Chondrocyte (in vitro differentiated cells): Measurements from ENCODE around the gene SMARCAL1. TPM values are rescaled to one million over a fixed set of nuclear protein-coding genes. Genes with fewer than 3 reads are reported as not detected.

Experiments
- DNase-seq: peaks from one replicate; pipeline ENCODE4 v3.0.0; 2021; ENCODE audit warnings: mixed read lengths, low spot score
- H3K27ac Mint-ChIP-seq: one replicate; pipeline ENCODE4 v1.8.0; 2021; ENCODE audit warnings: mild to moderate bottlenecking, moderate library complexity, mixed read lengths; ENCODE audit not compliant: unreplicated experiment
- H3K27me3 Mint-ChIP-seq: 2 replicates; pipeline ENCODE4 v1.8.0; 2021; ENCODE audit warnings: low read depth, mixed read lengths
- H3K36me3 Mint-ChIP-seq: 2 replicates; pipeline ENCODE4 v1.8.0; 2021; ENCODE audit warnings: low read depth, mixed read lengths
- H3K4me1 Mint-ChIP-seq: 2 replicates; pipeline ENCODE4 v1.8.0; 2021; ENCODE audit warnings: low read depth, mild to moderate bottlenecking, mixed read lengths
- H3K4me3 Mint-ChIP-seq: one replicate; pipeline ENCODE4 v1.8.0; 2021; ENCODE audit warnings: mild to moderate bottlenecking, moderate library complexity, mixed read lengths; ENCODE audit not compliant: unreplicated experiment
- H3K9me3 Mint-ChIP-seq: 2 replicates; pipeline ENCODE4 v1.8.0; 2021; ENCODE audit warnings: low read depth, mixed read lengths
- CTCF ChIP-seq: fragments of 200-600 bp; sonication (generic); IDR thresholded peaks from 2 replicates; pipeline ENCODE4 v1.5.0; 2021; ENCODE audit warnings: antibody characterized with exemption, mild to moderate bottlenecking, moderate library complexity
- total RNA-seq: library from RNA; stranded (reverse); gene quantifications from 3 replicates; pipeline ENCODE4 v1.2.1, GENCODE V29; 2021

SMARCAL1 gene
- total RNA-seq, 1 donor from 2014 or later = 26.3 TPM

- Mint-ChIP-seq H3K27ac (no peak overlapping the region), H3K4me1 (peaks cover 20% of the 10 kb centered on the region), H3K36me3 (peaks cover 44% of the 10 kb centered on the region), H3K4me3 (no peak overlapping the region), H3K9me3 (no peaks in the 10 kb centered on the region), H3K27me3 (no peaks in the 10 kb centered on the region)
- no peak for TF ChIP-seq CTCF
- no peak for DNase-seq
Measured at GRCh38 chr2:216425008-216425787, 12.9 kb downstream of the SMARCAL1 start.

GRCh38 chr2:216426166-216426777 is 14.0 kb downstream of the SMARCAL1 start:
- H3K4me3 Mint-ChIP-seq = no peak overlapping the region
- H3K36me3 Mint-ChIP-seq = peaks cover 47% of the 10 kb centered on the region
- peaks cover 20% of the 10 kb centered on the region for H3K4me1 Mint-ChIP-seq
- no peaks in the 10 kb centered on the region for H3K9me3 Mint-ChIP-seq
- no peak for TF ChIP-seq CTCF
- DNase-seq = no peak
- H3K27ac Mint-ChIP-seq = peak overlapping the region; percentile 90
- H3K27me3 Mint-ChIP-seq = no peaks in the 10 kb centered on the region

- DNase-seq = no peak
- Mint-ChIP-seq H3K4me3 (no peak overlapping the region), H3K27ac (peak overlapping the region; percentile 90), H3K9me3 (no peaks in the 10 kb centered on the region), H3K27me3 (no peaks in the 10 kb centered on the region), H3K36me3 (peaks cover 47% of the 10 kb centered on the region), H3K4me1 (peaks cover 20% of the 10 kb centered on the region)
- no peak for TF ChIP-seq CTCF
Measured at GRCh38 chr2:216426938-216427337, 14.7 kb downstream of the SMARCAL1 start.

- peak overlapping the region; percentile 68 for H3K27ac Mint-ChIP-seq
- no peak overlapping the region for H3K4me3 Mint-ChIP-seq
- no peak for TF ChIP-seq CTCF
- peaks cover 20% of the 10 kb centered on the region for H3K4me1 Mint-ChIP-seq
- H3K36me3 Mint-ChIP-seq = peaks cover 46% of the 10 kb centered on the region
- no peak for DNase-seq
- H3K27me3 Mint-ChIP-seq = no peaks in the 10 kb centered on the region
- no peaks in the 10 kb centered on the region for H3K9me3 Mint-ChIP-seq
Measured at GRCh38 chr2:216428618-216429350, 16.5 kb downstream of the SMARCAL1 start.

GRCh38 chr2:216429428-216429827 is 17.1 kb downstream of the SMARCAL1 start:
- no peaks in the 10 kb centered on the region for H3K9me3 Mint-ChIP-seq
- H3K4me1 Mint-ChIP-seq = peaks cover 20% of the 10 kb centered on the region
- no peak for TF ChIP-seq CTCF
- no peak for DNase-seq
- no peaks in the 10 kb centered on the region for H3K27me3 Mint-ChIP-seq
- peaks cover 42% of the 10 kb centered on the region for H3K36me3 Mint-ChIP-seq
- H3K27ac Mint-ChIP-seq = no peak overlapping the region
- no peak overlapping the region for H3K4me3 Mint-ChIP-seq
